Lower leg skin (tissue), 4 donors: ENCODE data around the gene FBRSL1. TPM values are rescaled to one million over a fixed set of nuclear protein-coding genes. Genes with fewer than 3 reads are reported as not detected.

ENCODE experiments used
- DNase-seq, 2 donors: peaks; one replicate each; pipeline ENCODE4 v3.0.0-alpha.2; 2019; ENCODE audit warnings: low spot score in 2 of 2
- H3K4me3 ChIP-seq: fragments of 200-600 bp; sonication (generic); 2 replicates; pipeline ENCODE4 v1.5.1; 2017; ENCODE audit warnings: mild to moderate bottlenecking, low read depth; ENCODE audit not compliant: poor library complexity, severe bottlenecking
- POLR2A ChIP-seq, 2 donors: fragments of 450-650 bp; IDR thresholded peaks; one replicate each; pipeline ENCODE4 v1.6.1; 2016 to 2017; ENCODE audit warnings: antibody characterized with exemption in 2 of 2, mild to moderate bottlenecking in 1 of 2, moderate library complexity in 1 of 2
- WGBS, 2 donors: methylation state at CpG; one replicate each; pipeline ENCODE4 v1.1.5; 2018; 5-methylcytosine and 5-hydroxymethylcytosine counted together
- intact Hi-C: fragments of 100-400 bp; cut with DNase I; formaldehyde crosslinking; loops from one replicate; pipeline ENCODE4 v1.15.0; 2023; ENCODE audit warnings: low total_unique reads
- total RNA-seq, 4 donors: library from RNA; depleted of rRNA; stranded (reverse); fragments of >200 nt; gene quantifications; one replicate each; pipeline ENCODE4 v1.1.0, GENCODE V29; 2016
- TF ChIP-seq, protein P1 (sequence below), 3 donors: fragments of 450-650 bp; IDR thresholded peaks; one replicate each; pipeline ENCODE4 v1.5.1; 2016; ENCODE audit warnings: antibody characterized with exemption in 3 of 3, mild to moderate bottlenecking in 3 of 3, moderate library complexity in 2 of 3

FBRSL1 gene
- total RNA-seq, 4 donors from 2014 or later = 15.5 to 250 (median 19.6) TPM

GRCh38 chr12:132513070-132513398, 23.1 kb downstream of the FBRSL1 start:
- intact Hi-C loops = no loop called here
- no peak for TF ChIP-seq POLR2A (IDR thresholded peaks at IDR 0.05)
- TF ChIP-seq, protein P1, sequence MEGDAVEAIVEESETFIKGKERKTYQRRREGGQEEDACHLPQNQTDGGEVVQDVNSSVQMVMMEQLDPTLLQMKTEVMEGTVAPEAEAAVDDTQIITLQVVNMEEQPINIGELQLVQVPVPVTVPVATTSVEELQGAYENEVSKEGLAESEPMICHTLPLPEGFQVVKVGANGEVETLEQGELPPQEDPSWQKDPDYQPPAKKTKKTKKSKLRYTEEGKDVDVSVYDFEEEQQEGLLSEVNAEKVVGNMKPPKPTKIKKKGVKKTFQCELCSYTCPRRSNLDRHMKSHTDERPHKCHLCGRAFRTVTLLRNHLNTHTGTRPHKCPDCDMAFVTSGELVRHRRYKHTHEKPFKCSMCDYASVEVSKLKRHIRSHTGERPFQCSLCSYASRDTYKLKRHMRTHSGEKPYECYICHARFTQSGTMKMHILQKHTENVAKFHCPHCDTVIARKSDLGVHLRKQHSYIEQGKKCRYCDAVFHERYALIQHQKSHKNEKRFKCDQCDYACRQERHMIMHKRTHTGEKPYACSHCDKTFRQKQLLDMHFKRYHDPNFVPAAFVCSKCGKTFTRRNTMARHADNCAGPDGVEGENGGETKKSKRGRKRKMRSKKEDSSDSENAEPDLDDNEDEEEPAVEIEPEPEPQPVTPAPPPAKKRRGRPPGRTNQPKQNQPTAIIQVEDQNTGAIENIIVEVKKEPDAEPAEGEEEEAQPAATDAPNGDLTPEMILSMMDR (IDR thresholded peaks at IDR 0.05) = no peak
- 62 to 82% methylated on average over 4 of the region's 4 CpGs for WGBS, 2 donors
- no peak for DNase-seq
- H3K4me3 ChIP-seq = no peak overlapping the region

GRCh38 chr12:132513458-132514135, 23.6 kb downstream of the FBRSL1 start:
- DNase-seq = no peak
- no peak for TF ChIP-seq POLR2A (IDR thresholded peaks at IDR 0.05)
- TF ChIP-seq, protein P1 (IDR thresholded peaks at IDR 0.05) = no peak
- intact Hi-C loops = no loop called here
- no peak overlapping the region for H3K4me3 ChIP-seq
- WGBS, 2 donors = 62 to 63% methylated on average over 20 to 24 of the region's 24 CpGs

DNA sequence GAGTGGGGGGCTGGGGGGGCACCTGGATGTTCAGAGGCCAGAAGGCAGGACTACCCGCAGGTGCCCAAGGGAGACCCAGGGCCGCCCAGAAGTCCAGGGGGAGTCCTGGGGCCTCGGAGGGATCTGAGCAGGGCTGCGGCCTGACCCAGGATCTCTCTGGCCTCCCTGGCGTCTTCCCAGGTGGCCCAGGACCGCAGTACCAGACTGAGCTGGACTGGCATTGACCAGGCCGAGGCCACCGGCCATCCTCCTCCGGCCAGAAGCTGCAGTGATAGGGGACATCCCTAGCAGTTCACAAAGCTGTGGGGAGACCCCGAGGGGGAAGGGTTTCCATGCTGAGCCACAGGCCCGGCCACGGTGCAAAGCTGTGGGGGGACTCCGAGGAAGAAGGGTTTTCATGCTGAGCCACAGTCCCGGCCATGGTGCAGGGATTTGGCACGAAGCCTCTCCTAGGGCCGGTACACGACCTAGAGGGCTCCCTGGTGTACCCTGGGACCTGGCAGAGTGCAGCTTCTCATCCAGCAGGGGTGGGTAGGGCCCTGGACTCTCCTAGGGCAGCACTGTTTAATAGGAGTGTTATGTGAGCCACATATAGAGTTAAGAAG, 24.4 kb downstream of the FBRSL1 start:
- intact Hi-C loops = no loop called here
- no peak for DNase-seq
- no peak overlapping the region for H3K4me3 ChIP-seq
- TF ChIP-seq POLR2A (IDR thresholded peaks at IDR 0.05) = no peak
- TF ChIP-seq, protein P1 (IDR thresholded peaks at IDR 0.05) = no peak
- 88 to 92% methylated on average over 12 to 17 of the region's 17 CpGs for WGBS, 2 donors

DNA sequence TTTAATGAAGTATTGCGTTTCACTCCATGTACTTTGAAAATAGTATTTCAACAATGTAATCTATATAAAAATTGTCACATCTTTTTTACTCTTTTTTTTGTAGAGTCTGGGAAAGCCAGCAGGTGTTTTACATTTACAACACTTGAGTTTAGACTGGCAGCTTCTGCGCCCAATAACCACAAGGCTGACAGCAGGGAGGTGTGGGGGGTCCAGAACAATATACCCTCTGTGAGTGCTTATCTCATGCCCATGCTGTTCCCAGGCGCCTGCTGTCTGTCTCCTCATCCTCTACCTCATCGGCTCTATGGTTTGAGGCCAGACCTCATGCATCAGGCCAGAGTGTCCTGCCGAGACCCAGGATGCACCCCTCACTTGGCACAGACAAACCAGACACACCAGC, 24.9 kb downstream of the FBRSL1 start:
- 88 to 91% methylated on average over 5 of the region's 5 CpGs for WGBS, 2 donors
- no peak overlapping the region for H3K4me3 ChIP-seq
- TF ChIP-seq, protein P1 (IDR thresholded peaks at IDR 0.05) = no peak
- TF ChIP-seq POLR2A (IDR thresholded peaks at IDR 0.05) = no peak
- no peak for DNase-seq
- intact Hi-C loops = no loop called here

DNA sequence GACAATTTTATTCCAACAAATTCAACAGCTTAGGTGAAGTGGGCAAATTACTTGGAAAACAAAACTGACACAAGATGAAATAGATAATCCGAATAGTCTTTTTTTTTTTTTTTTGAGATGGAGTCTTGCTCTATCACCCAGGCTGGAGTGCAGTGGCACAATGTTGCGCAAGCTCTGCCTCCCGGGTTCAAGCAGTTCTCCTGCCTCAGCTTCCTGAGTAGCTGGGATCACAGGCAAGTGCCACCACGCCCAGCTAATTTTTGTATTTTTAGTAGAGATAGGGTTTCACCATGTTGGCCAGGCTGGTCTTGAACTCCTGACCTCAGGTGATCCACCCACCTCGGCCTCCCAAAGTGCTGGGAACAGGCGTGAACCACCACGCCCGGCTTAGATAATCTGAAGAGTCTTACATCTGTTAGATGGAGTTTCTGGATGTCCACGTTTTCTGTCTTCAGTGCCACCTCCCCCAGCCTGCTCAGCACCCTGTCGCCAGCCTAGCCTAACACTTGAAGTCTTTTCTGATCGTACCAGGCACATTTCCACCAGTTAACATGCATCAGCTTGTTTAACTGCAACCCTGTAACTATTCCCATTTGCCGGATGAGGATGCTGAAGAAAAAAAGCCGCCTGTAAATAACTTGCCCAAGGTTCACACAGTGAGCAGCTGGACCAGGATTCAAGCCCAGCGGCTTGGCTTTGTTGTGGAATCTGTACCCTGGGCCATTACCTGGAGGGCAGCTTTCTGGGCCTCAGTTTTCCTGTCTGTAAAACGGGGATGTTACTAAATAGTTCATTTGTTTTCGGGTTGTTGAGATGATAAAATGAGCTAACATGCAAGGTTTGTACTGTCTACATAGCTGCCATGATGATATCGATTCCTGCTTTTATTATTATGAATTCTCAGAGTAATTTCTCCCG, 26.4 kb downstream of the FBRSL1 start:
- TF ChIP-seq, protein P1 (IDR thresholded peaks at IDR 0.05) = no peak
- no peak for TF ChIP-seq POLR2A (IDR thresholded peaks at IDR 0.05)
- WGBS, 2 donors = 89 to 92% methylated on average over 18 of the region's 18 CpGs
- intact Hi-C loops = no loop called here
- H3K4me3 ChIP-seq = no peak overlapping the region
- no peak for DNase-seq
